GM18951 (cell line): ENCODE measurements around the gene SPNS2.

Experiments
- POLR2A ChIP-seq: IDR thresholded peaks from 4 replicates; pipeline ENCODE4 v1.6.1; 2011; ENCODE audit warnings: mild to moderate bottlenecking; ENCODE audit not compliant: insufficient read length, insufficient read depth; ENCODE audit errors: extremely low read depth
- in situ Hi-C: fragments of 300-500 bp; cut with MboI; formaldehyde crosslinking; loops from one replicate; pipeline ENCODE4 v1.12.0; 2022; ENCODE audit warnings: low sequenced_read_pairs, mixed read lengths, inconsistent platforms; ENCODE audit not compliant: unreplicated experiment

The SPNS2 gene

DNA sequence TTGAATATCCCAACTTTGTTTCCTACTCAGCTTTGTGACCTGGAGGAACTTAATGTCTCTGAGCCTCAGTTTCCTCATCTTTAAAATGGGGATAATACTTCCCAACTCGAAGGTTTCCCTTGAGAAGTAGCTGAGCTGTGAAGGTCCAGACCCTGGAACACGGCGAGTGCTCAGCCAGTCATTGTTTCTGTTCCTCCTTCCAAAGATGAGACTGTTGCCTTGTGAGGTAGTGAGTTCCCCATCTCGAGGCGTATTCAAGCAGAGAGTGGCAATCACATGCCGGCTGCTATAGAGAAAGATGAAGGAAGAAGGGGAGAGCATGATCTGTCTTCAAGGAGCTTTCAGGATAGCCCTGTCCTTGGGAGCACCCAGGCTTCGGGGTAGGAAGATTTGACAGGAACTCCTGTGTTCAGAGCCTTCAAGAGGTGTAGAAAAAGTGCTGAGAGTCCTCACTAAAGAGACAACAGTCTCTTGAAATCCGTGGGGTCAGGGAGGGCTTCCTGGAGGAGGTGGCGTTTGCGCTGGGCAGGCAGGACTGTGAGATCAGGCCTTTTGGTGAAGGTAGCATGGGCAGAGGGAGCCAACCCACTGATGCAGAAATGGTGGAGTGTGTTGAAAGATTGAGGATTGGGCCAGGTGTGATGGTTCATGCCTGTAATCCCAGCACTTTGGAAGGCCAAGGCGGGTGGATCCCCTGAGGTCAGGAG is 27.2 kb downstream of the SPNS2 start:
- in situ Hi-C loops, result no loop called here
- no peak for TF ChIP-seq POLR2A

DNA sequence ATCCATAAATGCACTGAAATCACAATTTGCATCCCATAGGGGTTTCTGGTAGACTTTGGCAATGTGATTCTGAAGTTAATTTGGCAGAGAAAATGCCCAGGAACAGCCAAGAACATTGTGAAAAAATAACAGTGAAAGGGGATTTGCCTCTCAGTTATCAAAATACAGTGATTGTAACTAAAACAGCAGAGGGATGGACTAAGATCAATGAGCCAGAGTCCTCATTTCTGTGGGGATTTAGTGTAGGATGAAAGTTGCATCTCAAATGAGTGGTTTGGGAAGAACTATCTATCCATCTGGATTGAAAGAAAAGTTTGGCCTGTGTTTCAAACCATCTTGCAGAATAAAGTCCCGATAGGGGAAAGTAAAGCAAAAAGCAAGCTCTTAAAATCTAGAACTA is 28.5 kb downstream of the SPNS2 start:
- no peak for TF ChIP-seq POLR2A
- in situ Hi-C loops, result no loop called here

DNA sequence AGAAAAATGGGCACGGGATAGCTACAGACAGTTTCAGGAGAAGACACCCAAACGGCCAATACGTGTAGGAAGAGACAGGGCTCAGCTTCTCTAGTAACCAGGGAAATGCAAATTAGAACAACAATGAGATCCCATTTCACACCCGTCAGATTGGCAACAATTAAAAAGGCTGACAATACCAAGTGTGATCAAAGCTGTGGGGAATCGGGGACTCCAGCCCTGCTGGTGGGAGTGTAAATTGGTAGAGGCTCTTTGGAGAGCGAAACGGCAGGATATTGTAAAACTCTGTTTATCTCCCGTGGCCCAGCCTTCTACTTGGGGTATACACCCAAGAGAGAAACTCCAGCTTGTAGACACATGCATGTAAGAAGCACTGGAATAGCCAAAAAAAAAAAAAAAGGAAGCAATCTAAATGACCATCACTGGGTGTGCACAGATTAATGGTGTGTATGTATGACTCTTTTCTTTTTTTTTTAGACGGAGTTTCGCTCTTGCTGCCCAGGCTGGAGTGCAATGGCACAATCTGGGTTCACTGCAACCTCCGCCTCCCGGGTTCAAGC is 29.0 kb downstream of the SPNS2 start:
- no peak for TF ChIP-seq POLR2A
- in situ Hi-C loops, result no loop called here

DNA sequence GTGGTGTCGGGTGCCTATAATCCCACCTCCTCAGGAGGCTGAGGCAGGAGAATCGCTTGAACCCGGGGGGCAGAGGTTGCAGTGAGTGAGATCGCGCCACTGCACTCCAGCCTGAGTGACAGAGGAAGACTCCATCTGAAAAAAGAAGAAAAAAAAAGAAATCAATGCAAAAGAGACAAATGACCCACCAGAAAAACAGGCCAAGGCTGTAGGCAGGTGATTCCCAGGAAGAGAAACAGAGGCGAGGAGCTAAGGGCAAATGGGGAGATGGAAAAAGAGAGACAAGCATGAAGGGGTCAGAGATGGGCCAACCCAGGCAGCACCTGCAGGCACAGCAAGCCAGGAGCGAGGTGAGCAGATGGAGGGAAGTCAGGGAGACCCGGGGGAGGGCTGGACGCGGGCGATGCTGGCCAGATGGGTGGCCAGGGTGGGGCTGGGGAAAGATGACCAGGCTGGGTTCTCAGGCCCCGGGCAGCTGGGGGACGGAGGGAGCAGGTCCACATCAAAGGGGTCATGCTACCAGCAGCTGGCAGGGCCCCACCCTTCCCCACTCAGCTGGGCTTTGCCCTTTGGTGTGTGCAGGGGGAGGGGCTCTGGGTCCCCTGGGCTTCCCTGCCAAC is 31.0 kb downstream of the SPNS2 start:
- in situ Hi-C loops, result no loop called here

DNA sequence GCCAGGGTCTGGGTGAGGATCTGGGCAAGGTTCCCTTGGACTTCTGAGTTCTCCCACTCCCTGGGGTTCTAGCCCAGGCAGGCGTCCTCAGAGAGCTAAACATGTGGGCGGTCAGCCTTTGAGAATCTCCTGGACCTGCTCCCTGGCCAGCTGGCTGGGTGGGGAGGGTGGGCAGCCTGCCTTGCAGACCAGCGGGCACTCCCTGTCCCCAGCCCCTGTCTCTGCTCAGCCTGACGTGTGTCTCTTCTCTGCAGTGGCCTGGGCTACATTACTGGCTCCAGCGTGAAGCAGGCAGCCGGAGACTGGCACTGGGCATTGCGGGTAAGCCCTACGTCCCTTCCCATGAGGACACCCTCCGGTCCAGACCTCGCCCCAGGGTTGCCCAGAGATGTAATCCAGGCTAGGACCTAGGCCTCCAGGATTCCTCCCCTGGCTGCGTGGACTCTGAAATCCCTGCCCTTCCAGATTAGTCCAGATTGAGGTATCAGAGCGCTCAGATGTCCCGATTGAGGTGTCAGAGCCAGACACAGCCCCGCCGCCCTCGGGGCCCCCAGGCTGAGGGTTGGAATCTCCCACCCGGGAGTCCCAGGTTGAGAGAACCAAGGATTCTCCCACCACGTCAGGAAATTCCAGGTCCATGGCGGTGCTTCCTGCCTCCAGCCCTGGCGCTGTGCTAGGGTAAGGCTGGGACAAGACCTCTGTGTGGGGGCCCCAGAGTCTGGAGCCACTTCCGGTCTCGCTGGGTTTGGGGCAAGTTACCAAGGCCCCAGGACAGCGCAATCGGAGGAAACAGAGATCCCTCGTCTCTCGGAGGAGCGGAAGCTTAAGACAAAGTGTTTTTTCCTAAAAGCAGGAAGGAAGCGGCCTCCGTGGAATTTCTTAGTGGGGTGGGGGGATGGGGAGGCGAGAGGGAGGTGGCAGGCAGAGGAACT is 32.4 kb downstream of the SPNS2 start:
- no peak for TF ChIP-seq POLR2A
- in situ Hi-C loops, result no loop called here

More for the DNA sequence above, 31.0 kb downstream of the SPNS2 start:
- TF ChIP-seq POLR2A, result no peak

DNA sequence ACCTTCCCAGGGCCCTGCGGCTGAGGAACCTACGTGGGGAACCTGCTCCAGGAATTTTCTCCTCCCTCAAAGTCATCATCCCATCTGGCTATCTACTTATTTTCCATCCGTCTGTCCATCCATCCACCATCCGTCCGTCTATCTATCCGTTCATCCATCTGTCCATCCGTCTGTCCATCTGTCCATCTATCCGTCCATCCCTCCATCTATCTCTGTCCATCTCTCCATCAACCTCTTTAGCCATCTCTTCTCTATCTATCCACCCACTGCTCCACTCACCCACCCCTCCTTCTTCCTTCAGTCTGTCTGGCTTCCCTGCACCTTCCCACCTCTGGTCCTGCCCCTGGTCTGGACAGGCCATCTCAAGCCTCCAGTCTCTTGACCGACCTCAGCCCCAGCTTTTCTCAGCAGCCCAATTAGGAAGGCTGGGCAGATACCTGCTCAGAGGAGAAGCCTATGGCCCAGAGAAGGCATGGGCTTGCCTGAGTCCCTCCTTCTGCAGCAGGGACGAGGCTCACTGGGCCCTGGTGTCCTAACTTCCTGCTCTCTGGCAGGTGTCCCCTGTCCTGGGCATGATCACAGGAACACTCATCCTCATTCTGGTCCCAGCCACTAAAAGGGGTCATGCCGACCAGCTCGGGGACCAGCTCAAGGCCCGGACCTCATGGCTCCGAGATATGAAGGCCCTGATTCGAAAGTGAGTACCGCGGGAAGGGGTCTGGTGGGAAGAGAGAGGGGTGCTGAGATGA is 33.5 kb downstream of the SPNS2 start:
- no peak for TF ChIP-seq POLR2A
- in situ Hi-C loops, result no loop called here

DNA sequence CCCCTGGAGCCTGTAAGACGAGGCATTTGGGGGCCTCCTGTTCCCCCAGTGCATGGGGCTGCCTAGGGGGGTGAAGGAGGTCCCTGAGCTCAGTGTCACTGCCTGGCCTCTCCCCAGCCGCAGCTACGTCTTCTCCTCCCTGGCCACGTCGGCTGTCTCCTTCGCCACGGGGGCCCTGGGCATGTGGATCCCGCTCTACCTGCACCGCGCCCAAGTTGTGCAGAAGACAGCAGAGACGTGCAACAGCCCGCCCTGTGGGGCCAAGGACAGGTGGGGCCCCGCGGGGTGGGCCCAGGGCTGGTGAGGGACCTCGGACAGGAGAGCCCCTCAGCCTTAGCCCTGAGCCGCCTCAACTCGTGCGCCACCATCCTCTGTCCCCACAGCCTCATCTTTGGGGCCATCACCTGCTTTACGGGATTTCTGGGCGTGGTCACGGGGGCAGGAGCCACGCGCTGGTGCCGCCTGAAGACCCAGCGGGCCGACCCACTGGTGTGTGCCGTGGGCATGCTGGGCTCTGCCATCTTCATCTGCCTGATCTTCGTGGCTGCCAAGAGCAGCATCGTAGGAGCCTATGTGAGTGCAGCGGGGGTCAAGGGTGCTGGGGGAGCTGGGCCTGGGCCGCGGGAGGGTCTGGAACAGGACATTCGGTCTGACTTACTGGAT is 34.3 kb downstream of the SPNS2 start:
- no peak for TF ChIP-seq POLR2A
- in situ Hi-C loops, result no loop called here

DNA sequence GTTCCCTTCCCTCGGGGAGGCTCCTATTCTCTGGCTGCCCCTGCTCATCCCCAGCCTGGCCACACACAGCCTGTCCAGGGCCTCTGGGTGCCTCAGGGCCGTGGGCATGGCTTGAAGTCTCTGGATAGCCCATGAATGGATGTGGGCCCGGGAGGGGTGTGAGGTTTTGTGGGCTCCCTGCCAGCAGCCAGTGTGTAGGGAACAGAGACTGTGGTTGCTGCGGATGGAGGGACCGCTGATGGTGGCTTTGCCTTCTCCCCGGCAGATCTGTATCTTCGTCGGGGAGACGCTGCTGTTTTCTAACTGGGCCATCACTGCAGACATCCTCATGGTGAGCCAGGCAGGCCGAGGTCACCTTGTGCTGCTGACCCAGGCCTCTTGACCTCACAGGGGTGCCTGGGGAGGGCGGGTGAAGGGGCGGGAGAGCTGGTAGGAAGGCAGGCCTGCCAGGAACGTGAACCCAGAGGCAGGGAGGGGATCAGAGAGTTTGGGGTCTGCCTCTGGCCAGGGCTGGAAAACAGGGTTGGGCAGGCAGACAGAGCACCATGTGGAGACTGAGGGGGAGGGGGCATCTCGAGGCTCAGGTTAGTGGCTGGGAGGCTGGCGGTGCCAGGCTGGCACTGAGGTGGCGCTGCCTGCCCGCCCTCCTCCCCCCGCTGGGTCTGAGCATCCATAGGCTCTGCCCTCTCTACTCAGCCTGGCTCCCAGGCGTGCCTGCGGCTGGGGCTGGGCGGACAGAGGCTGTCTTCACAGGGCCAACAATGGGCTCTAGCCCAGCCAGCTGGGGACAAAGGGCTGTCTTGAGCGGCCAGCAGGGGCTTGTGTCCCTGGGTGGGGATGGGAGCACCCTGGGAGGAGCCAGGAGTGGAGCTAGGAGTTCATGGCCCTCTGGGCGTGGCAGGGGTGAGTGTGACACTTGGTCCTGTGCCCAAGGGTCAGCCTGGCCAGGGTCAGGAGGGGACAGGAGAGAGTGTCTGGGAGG is 35.1 kb downstream of the SPNS2 start:
- in situ Hi-C loops, result no loop called here
- TF ChIP-seq POLR2A, result no peak

DNA sequence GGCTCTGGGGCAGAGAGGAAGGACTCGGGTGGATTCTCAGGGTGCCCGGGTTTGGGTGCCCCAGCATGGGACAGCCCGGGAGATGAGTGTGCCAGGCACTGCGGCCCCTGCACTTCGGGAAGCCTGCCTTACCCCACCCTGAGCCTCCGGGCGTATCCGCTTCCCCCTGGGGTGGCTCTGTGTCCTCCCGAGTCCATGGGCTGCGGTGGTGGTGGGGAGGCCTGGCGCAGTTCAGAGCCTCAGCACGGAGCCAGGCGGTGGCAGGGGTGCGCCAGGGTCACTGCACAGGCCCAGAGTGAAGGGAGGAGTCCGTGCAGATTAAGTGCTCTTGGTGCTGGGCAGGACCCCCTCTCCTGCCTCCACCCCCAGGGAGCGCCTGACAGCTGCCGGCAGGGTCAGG is 35.8 kb downstream of the SPNS2 start:
- in situ Hi-C loops, result no loop called here
- TF ChIP-seq POLR2A, result no peak

DNA sequence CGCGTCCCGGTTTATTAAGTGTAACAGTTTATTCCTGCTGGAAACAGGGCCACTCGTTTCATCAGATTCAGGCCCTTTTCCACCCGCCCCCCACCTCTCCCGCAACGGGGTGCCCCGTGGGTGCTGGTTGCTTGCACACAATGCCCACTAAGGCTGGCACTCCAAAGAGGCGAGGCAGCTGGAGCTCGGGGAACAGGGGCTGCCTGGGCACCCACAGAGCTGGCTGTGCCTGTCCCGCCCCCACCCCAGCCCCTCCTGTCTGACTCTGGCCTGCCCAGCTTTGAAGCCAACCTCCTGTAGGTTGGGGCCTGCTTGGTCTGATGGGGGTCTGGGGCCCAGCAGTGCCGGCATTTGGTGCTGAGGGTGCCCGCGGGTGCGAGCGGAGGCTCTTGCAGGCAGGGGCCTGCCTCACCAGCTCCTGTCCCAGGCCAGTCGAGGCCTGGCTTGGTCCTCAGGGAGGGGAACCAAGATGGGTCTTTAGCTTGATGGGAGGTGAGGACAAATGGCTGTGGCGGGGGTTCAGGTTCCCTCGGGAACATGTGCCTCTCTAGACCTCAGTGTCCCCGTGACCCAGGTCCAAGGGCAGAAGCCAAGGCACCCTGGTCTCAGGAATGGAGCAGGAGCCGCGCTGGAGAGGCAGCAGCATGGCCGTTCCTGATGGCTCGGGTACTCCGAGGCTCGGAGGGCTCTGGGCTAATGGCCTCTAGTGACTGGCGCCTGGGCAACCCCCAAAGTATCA is 36.4 kb downstream of the SPNS2 start:
- no peak for TF ChIP-seq POLR2A
- in situ Hi-C loops, result no loop called here
